Fibroblast of skin of scalp (primary cell): Measurements from ENCODE around the gene IQGAP2.

Source experiments
- DNase-seq: peaks from one replicate; pipeline ENCODE4 v3.0.0-alpha.2; 2013

IQGAP2 gene

DNA sequence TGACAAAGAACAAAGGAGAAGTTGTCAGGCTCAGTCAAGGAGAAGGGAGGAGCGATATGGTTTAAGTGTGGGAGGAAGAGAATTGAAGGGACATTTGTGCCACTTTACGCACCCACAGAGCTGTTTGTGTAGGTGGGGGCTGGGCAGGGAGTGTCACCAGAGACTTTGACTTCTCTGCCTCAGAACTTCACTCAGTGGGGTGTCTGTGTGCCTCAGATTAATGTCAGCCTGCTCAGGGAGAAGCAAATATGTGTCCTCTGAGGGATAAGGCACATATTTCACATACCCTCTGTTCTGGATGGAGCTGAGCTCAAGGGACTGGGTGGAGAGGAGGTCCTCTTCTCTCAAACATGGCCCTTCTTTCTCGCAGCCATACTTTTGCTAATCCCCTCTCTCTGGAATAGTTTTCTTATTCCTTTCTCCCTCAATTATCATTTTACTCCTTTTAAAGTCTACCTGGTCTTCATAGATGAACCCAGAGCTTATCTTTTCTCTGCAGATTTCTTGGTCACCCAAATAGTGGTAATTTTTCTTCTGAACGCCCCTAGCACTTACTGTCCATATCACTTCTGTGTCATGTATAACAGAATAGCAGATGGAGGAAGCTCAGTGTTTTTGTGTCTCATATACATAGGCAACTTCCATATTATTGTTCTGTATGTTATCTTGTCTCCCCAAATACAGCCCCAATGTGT lies 77.0 kb downstream of the IQGAP2 start:
- peak; percentile 15 for DNase-seq

DNA sequence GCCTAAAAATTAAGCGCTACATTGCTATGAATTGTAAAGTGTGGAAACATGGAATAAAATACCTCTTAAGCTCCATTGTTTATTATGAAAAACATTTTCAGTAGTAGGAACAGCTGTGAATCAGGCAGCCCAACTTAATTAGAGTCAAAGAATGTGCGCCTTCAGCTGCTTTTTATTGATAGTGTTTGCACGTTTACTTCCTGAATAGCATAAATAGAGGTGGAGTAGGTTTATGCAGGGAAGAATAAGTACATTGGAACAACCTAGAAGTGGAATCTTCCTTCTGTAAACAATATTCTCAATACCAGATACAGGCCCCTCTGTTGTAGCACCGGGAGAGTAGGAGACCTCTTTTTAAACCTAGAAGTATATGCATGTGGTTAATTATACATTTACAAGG lies 79.9 kb downstream of the IQGAP2 start:
- DNase-seq, result no peak

DNA sequence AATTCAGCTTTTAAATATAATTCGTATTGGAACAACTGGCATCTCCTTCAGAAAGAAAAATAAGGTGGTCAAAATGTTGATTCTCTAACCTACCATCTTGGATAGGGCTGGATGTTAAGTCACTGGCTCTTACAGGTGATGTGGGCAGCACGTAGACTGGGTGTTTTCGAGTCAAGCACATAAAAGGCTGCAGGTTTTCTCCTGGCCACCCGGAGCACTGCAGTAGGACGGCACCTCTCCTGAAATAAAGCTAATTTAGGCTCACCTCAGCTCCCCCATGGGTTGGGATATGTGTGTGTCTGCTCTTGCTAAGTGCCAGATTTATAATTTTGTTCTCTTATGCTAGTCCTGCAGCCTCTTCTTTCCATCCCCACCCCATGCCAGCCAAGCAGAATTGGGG lies 80.3 kb downstream of the IQGAP2 start:
- DNase-seq, result no peak

DNA sequence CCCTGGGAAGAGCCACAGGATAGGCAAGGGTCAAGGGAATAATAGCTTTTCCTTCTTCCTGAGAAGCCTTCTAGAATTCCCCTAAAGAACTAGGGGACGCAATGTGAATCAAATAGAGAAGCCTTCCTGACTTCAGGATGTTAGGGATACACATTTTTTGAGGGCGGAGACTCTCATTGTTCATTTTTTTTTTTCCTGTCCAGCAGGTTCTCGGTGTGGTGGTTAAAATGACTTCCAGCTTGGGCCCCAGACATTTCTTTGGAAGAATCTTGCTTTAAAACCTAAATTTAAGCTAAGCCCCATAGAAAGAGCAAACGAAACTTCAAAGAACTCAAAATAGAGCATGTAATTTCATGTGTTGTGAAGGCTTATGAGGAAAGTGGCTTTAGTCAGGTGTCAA lies 80.8 kb downstream of the IQGAP2 start:
- no peak for DNase-seq

DNA sequence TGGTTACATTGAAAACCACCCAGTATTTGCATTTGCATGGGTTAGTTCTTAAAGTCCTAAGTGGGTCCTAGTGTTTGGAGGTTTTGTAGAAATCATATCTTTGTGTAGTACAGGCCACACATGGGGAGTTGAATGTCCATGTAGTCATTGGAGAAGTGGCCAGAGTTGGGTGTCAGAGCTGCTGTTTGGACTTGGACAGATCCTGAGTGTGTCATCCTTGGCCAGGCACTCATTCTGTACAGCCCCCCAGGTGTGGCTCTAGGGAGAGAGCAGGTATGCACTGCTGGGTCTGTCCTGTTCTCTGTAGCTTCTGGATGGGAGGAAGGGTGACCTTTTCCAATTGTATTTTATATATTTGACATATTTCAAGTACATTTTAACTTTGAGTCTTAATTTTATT lies 82.4 kb downstream of the IQGAP2 start:
- DNase-seq, result no peak

DNA sequence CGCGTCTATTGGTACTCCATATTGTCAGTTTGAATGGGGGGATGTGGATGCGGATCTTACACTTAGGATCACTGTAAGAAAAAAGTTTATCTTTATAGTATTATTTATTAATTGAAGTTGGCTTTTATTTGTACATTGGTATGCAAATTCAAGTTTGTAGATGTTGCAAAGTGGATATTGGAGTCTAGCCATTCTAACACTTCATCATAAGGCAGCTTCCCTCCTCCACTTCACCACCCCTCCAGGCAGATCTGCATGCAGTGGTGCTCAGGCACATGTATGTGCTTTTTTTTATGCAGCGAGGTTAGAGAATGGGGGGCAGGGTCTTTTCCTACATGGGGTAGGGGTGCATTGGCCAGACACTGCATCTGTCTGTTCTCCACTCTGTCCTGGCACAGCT lies 84.3 kb downstream of the IQGAP2 start:
- no peak for DNase-seq

DNA sequence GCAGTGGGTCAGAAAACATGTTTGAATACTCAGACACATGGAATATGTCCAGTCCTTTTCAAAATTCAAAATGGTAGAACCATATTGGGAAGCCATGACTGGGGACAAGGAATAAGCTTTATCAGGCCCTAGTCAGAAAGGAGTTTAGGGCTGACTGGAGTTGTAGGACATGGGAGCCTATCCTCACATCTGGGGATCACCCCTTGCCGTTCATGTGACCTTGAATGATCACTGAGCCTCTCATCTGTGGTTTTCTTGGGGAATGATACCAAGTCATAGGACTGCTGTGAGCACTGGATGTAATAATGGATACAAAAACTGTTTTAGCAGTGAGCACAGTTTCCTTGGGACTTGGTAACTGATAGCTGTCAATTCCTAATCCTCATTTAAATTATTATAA lies 84.7 kb downstream of the IQGAP2 start:
- DNase-seq, result no peak

DNA sequence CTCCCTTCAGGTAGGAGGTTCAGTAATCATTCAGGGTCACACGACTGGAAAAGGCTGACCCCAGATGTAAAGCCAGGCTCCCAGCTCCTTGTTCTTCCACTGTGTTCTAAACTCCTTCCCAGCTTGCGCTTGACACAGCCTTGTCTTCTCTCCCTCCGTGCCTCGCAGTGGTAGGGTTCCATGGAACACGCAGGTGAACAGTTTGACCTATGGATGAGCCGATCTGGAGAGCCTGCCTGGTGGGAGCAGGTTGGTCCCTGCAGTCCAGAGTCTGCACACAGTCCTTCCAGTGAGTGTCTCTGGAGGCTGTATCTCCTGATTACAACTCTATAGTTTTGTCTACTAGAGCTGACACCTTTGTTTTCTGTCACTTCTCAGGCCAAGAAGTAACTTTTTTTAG lies 85.9 kb downstream of the IQGAP2 start:
- DNase-seq, result no peak

DNA sequence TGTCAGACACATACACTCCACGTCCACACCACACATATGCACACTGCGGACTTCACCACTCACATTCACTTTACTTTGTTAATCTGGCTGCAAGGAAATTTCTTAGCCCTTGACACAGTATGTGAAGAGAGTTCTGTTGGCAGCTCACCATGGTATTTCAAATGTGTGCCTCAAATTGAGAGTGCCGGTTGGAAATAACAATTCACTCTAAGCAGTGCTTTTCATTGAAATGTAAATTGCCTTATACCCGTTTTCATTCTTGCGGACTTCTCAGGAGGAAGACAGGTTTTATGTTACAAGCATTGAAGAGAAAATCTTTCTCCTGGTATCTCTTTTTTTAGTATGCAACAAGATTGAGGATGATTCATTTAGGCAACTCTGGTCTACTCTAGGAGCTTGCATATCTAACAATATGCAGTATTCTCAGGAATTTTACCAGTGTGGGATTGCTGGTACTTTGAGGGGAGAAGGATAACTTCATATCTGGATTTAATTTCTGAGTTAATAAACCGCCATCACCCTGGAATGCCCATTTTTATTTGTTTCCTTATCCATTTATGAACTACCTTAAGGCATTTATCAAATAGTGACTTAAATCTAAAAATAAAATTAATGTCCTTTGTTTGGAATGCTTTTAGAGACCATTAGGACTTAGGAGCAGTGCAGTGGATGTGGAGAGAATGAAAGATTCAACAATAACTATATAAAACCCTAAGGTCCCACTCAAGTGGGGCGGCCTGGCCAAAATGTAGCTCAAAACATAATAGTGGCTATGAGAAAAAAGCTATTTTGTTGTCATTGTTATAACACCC lies 87.0 kb downstream of the IQGAP2 start:
- DNase-seq, result no peak

DNA sequence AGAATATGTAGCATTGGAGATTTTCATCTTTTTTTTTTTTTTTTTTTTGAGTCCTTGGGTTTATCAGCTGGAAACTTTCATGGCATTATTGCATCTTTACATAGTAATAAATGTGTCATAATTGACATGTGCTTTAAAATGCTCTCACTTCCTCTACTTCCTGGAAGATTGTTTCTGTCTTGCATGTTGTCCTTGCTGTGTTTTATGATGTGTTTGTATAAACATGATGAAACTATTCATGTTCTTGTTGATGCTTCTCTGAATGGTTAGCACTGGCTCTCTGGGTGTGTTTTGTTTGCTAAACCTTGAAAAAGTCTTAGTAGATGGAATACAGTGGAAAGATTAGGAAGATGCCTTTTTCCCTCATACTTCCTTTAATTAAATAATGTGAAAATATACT lies 87.9 kb downstream of the IQGAP2 start:
- no peak for DNase-seq

DNA sequence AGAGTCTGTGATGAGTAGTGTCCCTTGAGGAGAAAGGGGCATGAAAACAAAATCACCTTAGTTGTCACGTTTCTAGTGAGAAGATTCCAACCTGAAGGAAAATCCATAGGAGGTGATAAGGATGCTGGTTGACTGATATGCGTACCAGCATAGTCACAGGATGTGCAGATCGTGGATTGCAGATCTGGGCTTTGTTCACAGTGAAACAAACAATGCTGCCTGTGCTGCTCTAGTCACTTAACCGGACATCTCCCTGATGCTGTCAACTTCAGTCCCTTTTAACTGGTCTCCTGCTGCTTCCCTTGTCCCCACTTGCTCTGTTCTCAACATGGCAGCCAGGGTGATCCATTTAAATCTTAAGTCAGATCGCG lies 89.7 kb downstream of the IQGAP2 start:
- DNase-seq, result no peak

DNA sequence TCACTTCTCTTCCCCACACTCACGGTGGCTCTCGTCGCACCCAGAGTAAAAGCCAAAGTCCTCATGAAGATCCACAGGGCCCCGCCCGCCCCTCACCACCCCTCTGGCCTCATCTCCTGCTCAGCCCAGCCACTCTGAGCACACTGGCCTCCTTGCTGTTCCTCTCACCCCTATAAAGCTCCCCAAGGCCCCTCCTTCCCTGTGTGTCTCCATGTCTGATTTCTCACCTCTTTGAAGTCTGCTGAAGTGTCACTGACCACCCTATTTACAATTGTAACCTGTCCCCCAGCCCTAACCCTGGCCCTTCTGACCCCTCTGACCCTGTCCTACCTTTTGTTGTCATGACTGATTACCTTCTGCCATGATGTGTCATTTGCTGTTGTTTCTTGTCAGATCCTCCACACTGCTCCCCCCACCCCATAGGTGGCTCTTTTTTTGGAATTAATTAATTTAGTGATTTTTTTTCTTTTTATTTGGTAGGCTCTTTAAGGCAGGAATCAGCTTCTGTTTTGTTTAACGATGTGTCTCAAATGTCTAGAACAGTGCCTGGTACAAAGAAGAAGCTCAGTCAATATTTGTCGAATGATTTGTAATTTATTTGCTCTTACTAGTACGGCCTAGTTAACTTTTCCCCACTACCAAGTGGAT lies 90.2 kb downstream of the IQGAP2 start:
- DNase-seq, result no peak

DNA sequence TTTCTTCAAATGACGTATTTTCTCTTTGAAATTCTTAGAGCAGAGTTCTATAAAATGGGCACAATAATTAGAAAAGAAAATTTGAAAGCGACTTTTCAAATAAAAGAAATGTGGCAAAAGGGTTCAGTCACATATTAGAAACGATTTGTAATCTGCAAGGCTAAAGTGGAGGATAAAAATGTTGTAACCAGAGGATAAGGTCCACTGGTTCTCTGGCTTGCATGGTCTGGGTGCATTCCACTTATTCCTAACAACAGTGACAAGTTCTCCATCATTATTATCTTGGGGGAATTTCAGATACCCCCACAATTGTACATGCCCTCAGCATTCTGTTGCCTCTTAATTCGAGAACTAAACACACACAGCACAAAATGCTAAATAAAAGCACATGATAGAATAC lies 91.1 kb downstream of the IQGAP2 start:
- no peak for DNase-seq

DNA sequence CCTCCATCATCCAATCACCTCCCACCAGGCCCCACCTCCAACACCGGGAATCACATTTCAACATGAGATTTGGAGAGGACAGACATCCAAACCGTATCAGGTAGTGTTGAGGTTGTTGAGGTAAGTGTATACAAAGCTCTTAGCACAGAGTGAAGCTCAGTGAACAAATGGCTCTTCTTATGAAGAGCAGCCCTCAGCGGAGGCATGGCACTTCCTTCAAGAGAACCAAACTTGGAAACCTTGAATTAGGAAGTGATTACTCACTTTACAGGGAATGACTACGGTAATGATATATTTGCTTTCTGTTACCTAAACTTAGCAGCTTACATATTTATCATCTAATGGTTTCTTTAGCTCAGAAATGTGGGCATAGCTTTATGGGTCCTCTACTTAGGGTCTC lies 92.8 kb downstream of the IQGAP2 start:
- no peak for DNase-seq

DNA sequence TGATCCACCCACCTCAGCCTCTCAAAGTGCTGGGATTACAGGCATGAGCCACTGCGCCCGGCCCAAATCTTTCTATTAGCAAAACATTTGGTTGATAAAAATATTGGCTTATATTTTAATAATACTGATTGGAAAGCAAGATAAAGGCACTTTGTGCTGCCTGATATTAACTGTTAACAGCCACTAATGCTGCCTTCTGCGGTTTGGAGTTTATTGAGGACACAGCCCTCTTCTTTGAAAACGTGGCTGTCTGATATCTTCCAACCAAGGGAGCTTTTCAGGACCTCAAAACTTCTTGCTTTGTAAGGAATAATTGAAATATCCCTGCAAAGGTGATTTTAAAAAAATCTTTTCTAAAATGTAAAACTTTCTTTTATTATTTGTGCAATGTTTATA lies 94.0 kb downstream of the IQGAP2 start:
- no peak for DNase-seq

DNA sequence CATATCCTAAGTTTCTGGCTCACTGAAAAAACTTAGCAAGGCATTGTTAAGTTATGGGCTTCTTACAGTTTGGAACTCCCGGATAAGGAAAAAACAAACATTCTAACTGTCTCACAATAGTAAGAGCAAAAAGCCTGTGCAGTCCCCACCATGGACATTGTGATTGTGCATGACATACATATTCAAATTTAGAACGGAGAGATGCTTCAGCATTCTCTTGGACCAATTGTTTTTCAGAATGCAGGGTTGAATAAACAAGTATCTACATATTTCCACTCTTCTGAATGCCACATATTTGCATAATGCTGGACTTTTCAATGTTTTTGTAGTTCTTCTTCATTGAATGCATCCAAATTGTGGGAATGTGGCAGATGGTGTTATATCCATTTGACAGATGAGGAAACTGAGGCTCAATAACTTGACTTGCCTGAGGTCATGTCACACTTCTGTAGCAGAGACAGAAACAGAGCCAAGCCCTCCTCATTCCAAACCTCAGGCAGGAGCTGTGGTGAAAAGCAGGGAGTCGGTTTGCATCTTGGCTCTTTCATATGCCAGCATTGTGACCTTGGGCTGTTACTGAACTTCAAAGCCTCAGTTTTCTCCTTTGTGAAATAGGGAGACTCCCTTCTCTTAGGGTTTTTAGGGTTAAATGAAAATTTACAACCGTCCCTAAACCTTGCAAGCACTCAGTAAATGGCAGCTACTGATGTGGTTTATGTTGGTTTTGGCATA lies 95.1 kb downstream of the IQGAP2 start:
- no peak for DNase-seq

DNA sequence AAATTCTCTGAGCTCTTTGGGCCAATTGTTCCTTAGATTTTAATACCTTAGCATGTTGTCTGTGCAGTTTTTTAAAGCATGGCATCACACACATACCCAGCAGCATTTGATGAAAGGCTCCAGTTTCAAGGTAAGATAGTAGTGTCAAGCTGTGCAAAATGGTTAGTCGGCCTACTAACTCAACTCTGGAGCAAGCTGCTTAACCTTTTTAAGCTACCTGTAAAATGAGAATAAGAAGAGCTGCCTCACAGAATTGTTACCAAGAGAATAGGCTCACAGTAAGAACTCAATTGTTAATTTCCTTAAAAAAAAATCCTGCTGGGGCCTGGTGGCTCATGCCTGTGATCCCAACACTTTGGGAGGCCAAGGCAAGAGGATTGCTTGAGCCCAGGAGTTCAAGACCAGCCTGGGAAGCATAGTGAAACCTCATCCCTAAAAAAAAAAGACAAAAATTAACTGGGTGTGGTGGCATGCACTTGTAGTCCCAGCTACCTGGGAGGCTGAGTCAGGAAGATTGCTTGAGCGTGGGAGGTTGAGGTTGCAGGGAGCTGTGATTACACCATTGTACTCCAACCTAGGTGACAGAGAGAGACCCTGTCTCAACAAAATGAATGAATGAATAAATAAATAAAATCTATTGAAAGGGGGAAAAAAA lies 96.5 kb downstream of the IQGAP2 start:
- no peak for DNase-seq

DNA sequence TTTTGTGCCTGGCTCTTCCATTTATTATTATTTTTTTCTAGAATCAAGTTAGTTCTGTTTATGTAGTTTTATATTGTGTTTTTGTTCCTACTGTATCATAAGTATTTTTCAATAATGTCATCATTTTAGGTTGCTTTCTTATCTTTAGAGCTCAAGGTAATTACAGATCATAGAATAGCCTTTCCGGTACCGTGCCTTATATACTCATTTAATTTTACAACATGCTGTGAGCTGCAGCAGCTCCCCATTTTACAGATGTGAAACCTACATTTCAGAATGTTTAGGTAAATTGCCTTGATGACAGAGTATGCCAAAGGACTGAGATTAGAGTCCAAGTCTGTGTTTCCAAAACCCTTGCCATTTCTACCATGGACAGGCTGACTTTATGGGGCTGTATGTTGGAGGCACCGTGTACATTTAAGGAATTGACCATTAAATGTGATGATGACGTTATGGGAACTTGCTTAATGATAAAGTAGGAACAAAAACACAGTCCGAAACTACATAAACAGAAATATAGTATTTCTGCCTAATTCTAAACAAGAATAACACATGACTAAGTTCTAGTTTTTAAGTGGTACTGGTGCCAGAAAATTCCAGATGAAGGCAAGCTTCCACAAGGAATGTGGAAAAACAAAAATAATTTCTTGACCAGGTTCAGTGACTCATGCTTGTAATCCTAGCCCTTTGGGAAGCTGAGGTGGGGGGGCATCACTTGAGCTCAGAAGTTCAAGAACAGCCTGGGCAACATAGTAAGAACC lies 97.7 kb downstream of the IQGAP2 start:
- DNase-seq, result peak; percentile 67

DNA sequence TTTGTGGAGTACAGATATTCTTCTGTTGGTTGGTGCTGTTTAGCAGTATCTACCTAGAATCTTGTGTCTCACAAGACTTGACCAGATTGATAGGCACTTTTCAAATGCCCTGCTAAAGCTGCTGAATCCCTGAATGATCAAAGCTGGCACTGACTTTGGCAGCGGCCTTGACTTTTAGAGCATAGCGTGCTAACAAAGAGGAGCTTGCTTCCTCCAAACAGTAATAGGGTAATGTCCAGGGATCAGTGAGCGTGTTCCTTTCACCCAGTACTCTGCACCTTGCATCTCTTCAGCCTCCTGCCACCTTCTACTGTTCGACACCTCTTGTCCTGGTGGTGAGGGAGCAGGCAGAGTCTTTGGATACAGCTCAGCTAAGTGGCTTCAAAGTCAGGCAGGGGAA lies 100.8 kb downstream of the IQGAP2 start:
- DNase-seq, result no peak

DNA sequence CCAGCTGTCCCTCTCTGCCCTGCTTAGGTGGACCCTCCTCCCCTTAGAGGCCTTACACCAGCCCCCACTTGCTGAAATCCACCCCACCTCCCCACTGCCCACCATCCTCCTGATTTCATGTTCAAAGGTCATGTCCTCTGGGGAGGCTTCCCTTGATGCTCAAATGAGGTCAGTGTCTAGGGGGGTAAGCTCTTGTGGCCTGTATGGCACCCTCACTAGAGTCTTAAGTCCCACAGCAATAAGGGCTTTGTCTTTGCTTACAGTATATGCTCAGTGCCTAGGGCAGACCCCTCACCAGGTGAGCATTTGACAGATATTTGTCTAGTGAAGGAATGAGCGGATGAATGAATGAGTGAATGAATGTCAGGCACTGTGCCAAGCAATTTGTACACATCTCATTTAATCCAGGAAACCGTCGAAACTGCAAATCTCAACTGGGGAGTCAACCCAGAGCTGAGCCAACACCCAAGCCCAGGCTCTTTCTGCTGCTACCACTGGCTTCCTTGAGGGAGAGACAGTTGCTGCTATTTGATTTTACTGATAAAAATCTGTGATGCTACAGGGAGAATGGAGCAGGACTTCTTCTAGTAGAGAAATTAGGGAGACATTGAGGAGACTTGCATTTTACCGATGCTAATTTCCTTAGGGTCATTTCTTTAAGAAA lies 101.9 kb downstream of the IQGAP2 start:
- DNase-seq, result no peak

DNA sequence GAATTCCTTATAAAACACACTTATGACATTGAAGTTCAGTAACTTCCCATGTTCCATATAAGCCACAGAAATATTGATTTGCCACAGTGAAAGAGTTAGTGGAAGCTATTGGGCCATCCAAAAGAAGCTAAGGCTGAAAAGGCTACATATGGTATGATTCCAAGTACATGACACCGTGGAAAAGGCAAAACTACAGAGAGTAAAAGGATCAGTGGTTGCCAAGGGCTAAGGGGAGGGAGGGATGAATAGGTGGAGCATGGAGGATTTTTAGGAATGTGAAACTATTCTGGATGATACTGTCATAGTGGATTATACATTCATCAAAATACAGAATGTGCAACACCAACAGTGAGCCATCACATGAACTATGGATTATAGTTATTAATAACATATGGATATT lies 110.4 kb downstream of the IQGAP2 start:
- peak; percentile 26 for DNase-seq
